GM12878 (cell line): ENCODE data around the gene CHKA. TPM values are rescaled to one million over a fixed set of nuclear protein-coding genes. Genes with fewer than 3 reads are reported as not detected.

Experiments
- ATAC-seq: fragments of 200-7000 bp; cut with Tn5 transposase; 3 replicates; pipeline ENCODE4 v1.9.1; 2020; ENCODE audit warnings: mild to moderate bottlenecking, moderate library complexity
- BruUV-seq: library from RNA; stranded (reverse); fragments of 400-500 nt; replicated peaks from 2 replicates; lab custom pipeline; 2021; lab: Mats Ljungman, UMichigan
- CTCF ChIA-PET: fragments of 300-600 bp; sonication (Branson Sonifier 250); formaldehyde crosslinking; extraction: SDS; loops from one replicate; lab custom pipeline; 2021; ENCODE audit warnings: inconsistent platforms; lab: Yijun Ruan, JAX
- POLR2A ChIA-PET: fragments of 350-600 bp; formaldehyde crosslinking; extraction: SDS; loops from one replicate; lab custom pipeline; 2021; ENCODE audit warnings: inconsistent platforms; lab: Charles Lee
- RAD21 ChIA-PET: fragments of 300-600 bp; sonication (Branson Sonifier 250); formaldehyde crosslinking; loops from one replicate; lab custom pipeline; 2023; ENCODE audit warnings: antibody characterized with exemption; ENCODE audit not compliant: unreplicated experiment; lab: Charles Lee
- SMC1A ChIA-PET: fragments of 300-600 bp; sonication (Branson Sonifier 250); formaldehyde crosslinking; loops from one replicate; lab custom pipeline; 2023; ENCODE audit not compliant: unreplicated experiment, uncharacterized antibody; lab: Charles Lee
- DNase-seq: peaks from one replicate; pipeline ENCODE4 v3.0.0-alpha.2; 2011; ENCODE audit warnings: low read depth, low spot score
- FAIRE-seq: peaks from 3 replicates; lab custom pipeline; 2011; peaks lifted over from hg19 to GRCh38; lab: Jason Lieb, UNC
- H2AFZ ChIP-seq: 2 replicates; pipeline ENCODE4 v1.6.0; 2011; ENCODE audit warnings: low read depth, low read length, control low read depth; ENCODE audit not compliant: control insufficient read depth
- H3K27ac ChIP-seq: 2 replicates; pipeline ENCODE4 v1.5.1; 2011; ENCODE audit warnings: control low read depth; ENCODE audit not compliant: control insufficient read depth, insufficient read depth
- H3K27me3 ChIP-seq, 2 experiments: replicated peaks in 1 of 2; 2 replicates each; pipeline versions ENCODE4 v1.6.0 to v1.6.1; 2011; ENCODE audit warnings: low read length in 1 of 2; ENCODE audit not compliant: control insufficient read depth in 2 of 2, insufficient read depth in 2 of 2
- H3K36me3 ChIP-seq, 2 experiments: 2 replicates each; pipeline ENCODE4 v1.5.1; 2011; ENCODE audit warnings: low read length in 1 of 2; ENCODE audit not compliant: control insufficient read depth in 2 of 2, insufficient read depth in 2 of 2
- H3K4me1 ChIP-seq: 2 replicates; pipeline ENCODE4 v1.6.1; 2011; ENCODE audit warnings: mild to moderate bottlenecking, low read length, moderate library complexity, mixed read lengths; ENCODE audit not compliant: control insufficient read depth, insufficient read depth
- H3K4me2 ChIP-seq: 2 replicates; pipeline ENCODE4 v1.6.0; 2011; ENCODE audit warnings: control low read depth; ENCODE audit not compliant: control insufficient read depth, insufficient read depth
- H3K4me3 ChIP-seq: fragments of 200-600 bp; sonication (generic); 2 replicates; pipeline ENCODE4 v1.5.1; 2016
- H3K79me2 ChIP-seq: 2 replicates; pipeline ENCODE4 v1.6.0; 2011; ENCODE audit warnings: low read length; ENCODE audit not compliant: control insufficient read depth, insufficient read depth
- H3K9ac ChIP-seq: 2 replicates; pipeline ENCODE4 v1.8.0; 2011; ENCODE audit warnings: low read length, control low read depth, mixed read lengths; ENCODE audit not compliant: control insufficient read depth, insufficient read depth
- H3K9me3 ChIP-seq: replicated peaks from 3 replicates; pipeline ENCODE4 v1.5.1; 2011; ENCODE audit warnings: mild to moderate bottlenecking, low read length; ENCODE audit not compliant: control insufficient read depth, insufficient read depth
- H4K20me1 ChIP-seq: 2 replicates; pipeline ENCODE4 v1.6.0; 2011; ENCODE audit not compliant: control insufficient read depth, insufficient read depth
- ATF7 ChIP-seq: fragments of 450-650 bp; IDR thresholded peaks from 2 replicates; pipeline ENCODE4 v1.6.1; 2016; ENCODE audit warnings: low read depth, mild to moderate bottlenecking
- CBFB ChIP-seq: IDR thresholded peaks from 2 replicates; pipeline ENCODE4 v1.6.1; 2016; ENCODE audit warnings: antibody characterized with exemption, low read depth
- CBX5 ChIP-seq: sonication (generic); IDR thresholded peaks from 2 replicates; pipeline ENCODE4 v1.6.1; 2016; ENCODE audit warnings: low read depth, moderate library complexity, mild to moderate bottlenecking, inconsistent platforms
- CREB1 ChIP-seq: IDR thresholded peaks from 2 replicates; pipeline ENCODE4 v1.6.1; 2012; ENCODE audit warnings: low read depth, mild to moderate bottlenecking, inconsistent platforms
- ESRRA ChIP-seq: IDR thresholded peaks from 2 replicates; pipeline ENCODE4 v1.6.1; 2012; ENCODE audit warnings: mild to moderate bottlenecking, low read length, improper control_type of control experiment
- GATAD2B ChIP-seq: fragments of 450-650 bp; conservative IDR thresholded peaks from 2 replicates; pipeline ENCODE4 v1.6.1; 2017; ENCODE audit warnings: low read depth, mild to moderate bottlenecking, moderate library complexity
- HDGF ChIP-seq: fragments of 450-650 bp; IDR thresholded peaks from 2 replicates; pipeline ENCODE4 v1.6.1; 2016; ENCODE audit warnings: antibody characterized with exemption
- IKZF1 ChIP-seq: fragments of 450-650 bp; conservative IDR thresholded peaks from 2 replicates; pipeline ENCODE4 v1.6.1; 2017; ENCODE audit warnings: antibody characterized with exemption, mild to moderate bottlenecking
- IRF5 ChIP-seq: fragments of 450-650 bp; IDR thresholded peaks from 2 replicates; pipeline ENCODE4 v1.6.1; 2017; ENCODE audit warnings: borderline replicate concordance
- KLF5 ChIP-seq: fragments of 450-650 bp; IDR thresholded peaks from 2 replicates; pipeline ENCODE4 v1.6.1; 2014; ENCODE audit warnings: mild to moderate bottlenecking; ENCODE audit not compliant: partially characterized antibody
- MTA2 ChIP-seq: fragments of 450-650 bp; IDR thresholded peaks from 2 replicates; pipeline ENCODE4 v1.6.1; 2016; ENCODE audit warnings: low read depth, mild to moderate bottlenecking, moderate library complexity
- NFIC ChIP-seq: IDR thresholded peaks from 2 replicates; pipeline ENCODE4 v1.6.1; 2012; ENCODE audit warnings: low read depth, mild to moderate bottlenecking, inconsistent platforms, low read length, moderate library complexity
- RAD51 ChIP-seq: fragments of 450-650 bp; IDR thresholded peaks from 2 replicates; pipeline ENCODE4 v1.6.1; 2016; ENCODE audit warnings: moderate library complexity, mild to moderate bottlenecking, inconsistent platforms
- RB1 ChIP-seq: fragments of 450-650 bp; formaldehyde crosslinking; IDR thresholded peaks from 2 replicates; pipeline ENCODE4 v1.6.1; 2017; ENCODE audit warnings: mild to moderate bottlenecking, borderline replicate concordance
- SMAD1 ChIP-seq: fragments of 450-650 bp; IDR thresholded peaks from 2 replicates; pipeline ENCODE4 v1.6.1; 2018; ENCODE audit warnings: mild to moderate bottlenecking, low read depth; ENCODE audit not compliant: partially characterized antibody
- SP1 ChIP-seq: IDR thresholded peaks from one replicate; pipeline ENCODE4 v1.6.1; 2011; ENCODE audit warnings: low read depth, low read length
- ZBED1 ChIP-seq: IDR thresholded peaks from 2 replicates; pipeline ENCODE4 v1.6.1; 2016; ENCODE audit warnings: borderline replicate concordance
- ZNF274 ChIP-seq: IDR thresholded peaks from one replicate; pipeline ENCODE4 v1.8.0; 2011; ENCODE audit not compliant: insufficient read length, insufficient read depth
- ZSCAN29 ChIP-seq: fragments of 450-650 bp; IDR thresholded peaks from 2 replicates; pipeline ENCODE4 v1.6.1; 2017; ENCODE audit warnings: mild to moderate bottlenecking, moderate library complexity
- WGBS: methylation state at CpG from one replicate; pipeline ENCODE4 v1.1.6; 2016; ENCODE audit warnings: low lambda C conversion rate; ENCODE audit not compliant: insufficient replicate concordance, insufficient coverage; ENCODE audit errors: missing lambda C conversion rate; 5-methylcytosine and 5-hydroxymethylcytosine counted together
- in situ Hi-C: fragments of 300-500 bp; cut with MboI; formaldehyde crosslinking; loops from 9 replicates; pipeline ENCODE4 v1.14.3; 2018; ENCODE audit warnings: mixed read lengths
- intact Hi-C: fragments of 100-400 bp; cut with micrococcal nuclease; formaldehyde crosslinking; loops from one replicate; pipeline ENCODE4 v1.14.2; 2022; ENCODE audit not compliant: unreplicated experiment
- polyA plus RNA-seq, 11 experiments: library from polyadenylated mRNA; depleted of rRNA in 4 of 11; unstranded in 6 of 11; stranded (reverse) in 5 of 11; fragments of >200 nt; fragmentation: Nextera tagmentation in 4 of 11; fragmentation: Illumina TruSeq in 1 of 11; extraction: Ambion mirVana in 4 of 11; extraction: Trizol in 1 of 11; gene quantifications; 1 replicate in 1 of 11; 2 replicates in 10 of 11; pipeline versions ENCODE4 v1.2.1 to v1.2.3, GENCODE V29; 2011 to 2016; ENCODE audit warnings: inconsistent platforms in 2 of 11, missing spikeins in 2 of 11, low read depth in 1 of 11
- total RNA-seq, 4 experiments: library from RNA; depleted of rRNA in 3 of 4; stranded (reverse); fragments of >200 nt in 3 of 4; fragmentation: Illumina TruSeq in 1 of 4; extraction: Trizol in 1 of 4; gene quantifications; 2 replicates each; pipeline versions ENCODE4 v1.2.1 to v1.2.3, GENCODE V29; 2013 to 2021
- TF ChIP-seq, protein P1 (sequence below): fragments of 450-650 bp; IDR thresholded peaks from 2 replicates; pipeline ENCODE4 v1.6.1; 2017; ENCODE audit warnings: mild to moderate bottlenecking, low read depth, inconsistent platforms; ENCODE audit not compliant: poor library complexity, severe bottlenecking
- TF ChIP-seq, protein P2 (sequence below): IDR thresholded peaks from 2 replicates; pipeline ENCODE4 v1.6.1; 2012; ENCODE audit warnings: low read depth, low read length, improper control_type of control experiment

CHKA gene
- total and polyA plus RNA-seq, 10 of the 15 experiments (the other 5 are each of a cell fraction or from before 2014, with no cell fraction given) = 5.2 to 29.2 (median 21.2) TPM

- ChIA-PET CTCF (interaction anchor here (0.5 to 2.6 kb wide), 12 partner anchors 17 to 1066 kb away, joined by 3 to 14 read pairs (median 4); no protein-coding TSS in a partner anchor), RAD21 (interaction anchor here (0.7 to 4.2 kb wide), 8 partner anchors 17 to 88 kb away, joined by 3 to 28 read pairs (median 6); partner anchors contain the start of genes NDUFS8 and TCIRG1), SMC1A (interaction anchor here (1.0 to 4.0 kb wide), 13 partner anchors 12 to 90 kb away, joined by 3 to 40 read pairs (median 6); no protein-coding TSS in a partner anchor), POLR2A (interaction anchor here (0.5 to 5.0 kb wide), 9 partner anchors 10 to 154 kb away, joined by 3 to 34 read pairs (median 4); partner anchors contain the start of genes C11orf24 and TCIRG1)
- Histone ChIP-seq H3K36me3 (peaks cover 0 to 5% of the 10 kb centered on the region in 2 experiments; a peak in 2 of 4 replicates), H4K20me1 (no peaks in the 10 kb centered on the region), H3K27ac (peak overlapping the region; percentile 84), H3K4me2 (peak overlapping the region; percentile 88), H3K9me3 (no peaks in the 10 kb centered on the region), H3K79me2 (peaks cover 63% of the 10 kb centered on the region), H3K4me1 (peaks cover 12% of the 10 kb centered on the region), H3K4me3 (peak overlapping the region; percentile 92), H3K27me3 (no peaks in the 10 kb centered on the region), H2AFZ (peak overlapping the region; percentile 33; the same call in 1 of the 2 replicates), H3K9ac (peak overlapping the region; percentile 68)
- WGBS = under 1% methylated on average over 4 of the region's 4 CpGs
- ATAC-seq = peak; percentile 65
- TSS peak; percentile 65 for BruUV-seq
- in situ Hi-C loops (no loop called here), intact Hi-C loops (loop anchor here (2.0 to 5.0 kb wide), 2 partner anchors 42 to 87 kb away; partner anchors contain the start of gene NDUFS8)
- FAIRE-seq = peak; percentile 61
- peak; percentile 79 for DNase-seq
- no peak for TF ChIP-seq CBX5
- no peak for TF ChIP-seq ZNF274
- TF ChIP-seq ESRRA = no peak
- 0 out of 2 replicates have a peak, but pooled peaks have one; percentile 20 for TF ChIP-seq CREB1
- TF ChIP-seq SP1 = no peak
- no peak for TF ChIP-seq RB1
- TF ChIP-seq RAD51 = 0 out of 2 replicates have a peak, but pooled peaks have one; percentile 32
- TF ChIP-seq MTA2 = peak; percentile 92
- no peak for TF ChIP-seq ZBED1
- TF ChIP-seq, protein P1, sequence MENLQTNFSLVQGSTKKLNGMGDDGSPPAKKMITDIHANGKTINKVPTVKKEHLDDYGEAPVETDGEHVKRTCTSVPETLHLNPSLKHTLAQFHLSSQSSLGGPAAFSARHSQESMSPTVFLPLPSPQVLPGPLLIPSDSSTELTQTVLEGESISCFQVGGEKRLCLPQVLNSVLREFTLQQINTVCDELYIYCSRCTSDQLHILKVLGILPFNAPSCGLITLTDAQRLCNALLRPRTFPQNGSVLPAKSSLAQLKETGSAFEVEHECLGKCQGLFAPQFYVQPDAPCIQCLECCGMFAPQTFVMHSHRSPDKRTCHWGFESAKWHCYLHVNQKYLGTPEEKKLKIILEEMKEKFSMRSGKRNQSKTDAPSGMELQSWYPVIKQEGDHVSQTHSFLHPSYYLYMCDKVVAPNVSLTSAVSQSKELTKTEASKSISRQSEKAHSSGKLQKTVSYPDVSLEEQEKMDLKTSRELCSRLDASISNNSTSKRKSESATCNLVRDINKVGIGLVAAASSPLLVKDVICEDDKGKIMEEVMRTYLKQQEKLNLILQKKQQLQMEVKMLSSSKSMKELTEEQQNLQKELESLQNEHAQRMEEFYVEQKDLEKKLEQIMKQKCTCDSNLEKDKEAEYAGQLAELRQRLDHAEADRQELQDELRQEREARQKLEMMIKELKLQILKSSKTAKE = peak; percentile 98
- TF ChIP-seq GATAD2B = peak; percentile 69
- no peak for TF ChIP-seq HDGF
- no peak for TF ChIP-seq IRF5
- peak; percentile 48; the same call in 1 of the 2 replicates for TF ChIP-seq NFIC
- TF ChIP-seq ATF7 = peak; percentile 70
- TF ChIP-seq KLF5 = no peak
- TF ChIP-seq, protein P2, sequence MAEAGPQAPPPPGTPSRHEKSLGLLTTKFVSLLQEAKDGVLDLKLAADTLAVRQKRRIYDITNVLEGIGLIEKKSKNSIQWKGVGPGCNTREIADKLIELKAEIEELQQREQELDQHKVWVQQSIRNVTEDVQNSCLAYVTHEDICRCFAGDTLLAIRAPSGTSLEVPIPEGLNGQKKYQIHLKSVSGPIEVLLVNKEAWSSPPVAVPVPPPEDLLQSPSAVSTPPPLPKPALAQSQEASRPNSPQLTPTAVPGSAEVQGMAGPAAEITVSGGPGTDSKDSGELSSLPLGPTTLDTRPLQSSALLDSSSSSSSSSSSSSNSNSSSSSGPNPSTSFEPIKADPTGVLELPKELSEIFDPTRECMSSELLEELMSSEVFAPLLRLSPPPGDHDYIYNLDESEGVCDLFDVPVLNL = no peak
- peak; percentile 79 for TF ChIP-seq IKZF1
- TF ChIP-seq SMAD1 = peak; percentile 84
- no peak for TF ChIP-seq CBFB
- TF ChIP-seq ZSCAN29 = no peak
Observed at GRCh38 chr11:68118706-68119448, 2.3 kb downstream of the CHKA start.
